Fibroblast of skin of right quadriceps (primary cell): ENCODE data around the gene NUP210L.
A peak's percentile ranks its signal among the peaks of the same experiment; 100 is the strongest.
"Not testable (repeated sequence)": the region's sequence is repeated elsewhere in the genome, so short reads cannot be mapped to it uniquely, and the experiment has no call there.

ENCODE experiments used
- DNase-seq: peaks from one replicate; pipeline ENCODE4 v3.0.0-alpha.2; 2013

Gene NUP210L

DNA sequence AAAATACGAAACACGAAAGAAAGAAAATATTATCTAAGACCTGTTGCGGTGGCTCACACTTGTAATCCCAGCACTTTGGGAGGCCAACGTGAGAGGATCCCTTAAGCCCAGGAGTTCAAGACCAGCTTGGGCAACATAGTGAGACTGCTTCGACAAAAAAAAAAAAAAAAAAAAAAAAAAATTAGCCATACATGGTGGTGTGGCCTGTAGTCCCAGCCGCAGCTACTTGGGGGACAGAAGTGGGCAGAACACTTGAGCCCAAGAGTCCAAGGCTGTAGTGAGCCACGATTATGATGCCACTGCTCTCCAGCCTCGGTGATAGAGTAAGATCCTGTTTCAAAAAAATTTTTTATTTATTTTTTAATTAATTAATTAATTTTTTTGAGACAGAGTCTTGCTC, 167.3 kb downstream of the NUP210L start:
- DNase-seq: no peak

DNA sequence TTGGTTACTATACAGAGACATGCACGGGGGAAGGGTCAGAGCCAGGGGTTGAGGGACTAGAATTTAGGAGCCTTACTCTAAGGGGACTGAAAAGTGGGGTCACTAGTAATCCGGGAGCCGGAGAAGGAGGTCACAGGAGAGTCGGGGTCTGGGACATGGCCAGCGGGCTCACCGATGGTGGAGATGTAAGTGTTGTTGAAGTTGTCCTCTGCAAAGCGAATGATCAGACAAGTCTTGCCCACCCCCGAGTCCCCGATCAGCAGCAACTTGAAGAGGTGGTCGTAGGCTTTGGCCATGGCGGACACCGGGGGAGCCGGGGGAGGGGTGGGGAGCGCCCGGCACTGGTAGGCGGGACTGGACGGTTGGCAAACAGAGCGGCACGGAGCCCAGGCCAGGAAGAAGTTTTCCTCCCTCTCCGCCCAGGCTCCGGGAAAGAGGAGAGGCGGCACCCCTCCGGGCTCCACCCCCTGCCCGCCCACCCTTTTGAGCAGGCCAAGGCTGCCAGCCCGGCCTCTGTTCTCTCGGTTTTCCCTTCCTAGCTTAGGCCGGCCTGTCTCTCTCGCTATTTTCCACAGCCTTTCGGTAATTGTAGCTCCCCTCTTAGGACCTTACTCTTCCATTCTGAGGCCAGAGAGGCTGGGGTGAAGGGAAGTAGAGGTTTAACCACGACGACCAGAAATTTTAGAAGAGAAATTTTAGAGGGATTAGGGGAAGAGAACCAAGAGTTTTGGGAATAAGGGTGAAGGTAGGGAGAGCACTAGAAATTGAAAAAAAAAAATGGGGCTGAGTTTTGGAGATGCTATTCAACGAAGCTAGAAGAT, 168.7 kb downstream of the NUP210L start, which contains the start of gene RAB13:
Gene RAB13 (minus strand): TSS at position 399 of the 821 bp plus-strand sequence. CDS start 103 bp downstream, at position 296.
- DNase-seq: peak; percentile 87

DNA sequence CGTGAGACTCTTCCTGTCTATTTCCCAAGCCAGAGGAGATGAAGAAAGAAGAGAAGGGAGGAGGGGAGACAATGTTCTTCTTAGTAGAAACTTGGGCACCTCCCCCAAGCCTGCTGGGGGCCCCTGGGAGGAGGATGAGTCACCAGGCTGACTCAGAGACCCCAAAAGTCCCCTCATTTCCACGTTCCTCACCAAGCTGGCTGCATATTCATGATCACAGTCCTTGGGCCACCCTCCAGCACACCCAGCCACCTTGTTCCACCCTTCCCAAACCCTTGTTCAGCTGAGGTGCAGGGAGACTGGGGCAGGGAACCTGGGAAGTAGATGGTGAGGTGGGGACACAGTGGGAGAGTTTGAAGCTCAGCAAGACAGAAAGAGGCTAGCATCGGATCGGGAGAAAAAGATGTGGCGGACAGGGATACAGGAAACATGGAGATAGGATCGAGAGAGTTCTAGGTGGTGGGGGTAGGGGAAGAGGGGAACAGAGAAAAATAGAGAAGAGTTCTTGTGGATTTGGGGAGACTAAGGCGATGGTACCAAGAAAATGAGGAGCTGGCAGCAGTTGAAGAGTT, 169.4 kb downstream of the NUP210L start:
- peak; percentile 89 for DNase-seq

DNA sequence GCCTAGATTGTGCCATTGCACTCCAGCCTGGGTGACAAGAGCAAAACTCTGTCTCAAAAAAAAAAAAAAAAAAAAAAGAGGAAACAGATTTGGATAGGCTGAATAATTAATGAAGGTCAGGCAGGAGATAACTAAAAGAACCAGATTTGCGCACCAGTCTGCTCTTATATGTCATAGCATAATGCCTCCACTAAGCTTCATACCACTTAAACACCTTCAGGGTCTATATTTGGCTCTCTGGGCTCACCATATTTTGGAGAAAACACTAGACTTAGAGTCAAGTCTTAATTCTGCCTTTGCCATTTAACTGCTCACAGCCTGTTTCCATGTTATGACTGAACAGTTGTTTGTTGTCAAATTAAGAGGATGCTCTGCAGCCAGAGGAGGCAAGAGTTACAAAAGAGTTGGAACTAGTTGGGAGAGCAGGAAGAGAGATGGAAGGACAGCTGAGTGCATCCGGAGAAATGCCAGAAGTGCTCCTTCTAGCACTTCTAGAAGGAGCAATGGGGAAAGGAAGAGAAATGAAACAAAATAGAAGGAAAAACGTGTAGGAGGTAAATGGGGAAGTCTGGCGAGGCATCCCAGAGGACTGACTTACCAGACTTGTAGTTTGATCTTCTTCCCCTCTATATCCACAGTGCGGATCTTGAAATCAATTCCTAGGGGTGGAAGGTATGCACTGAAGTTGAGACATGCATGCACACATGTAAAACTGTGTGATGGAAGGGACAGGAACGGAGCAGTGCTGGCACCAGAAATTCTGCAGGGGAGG, 170.6 kb downstream of the NUP210L start:
- no peak for DNase-seq

- DNase-seq: not testable (repeated sequence)
Measured at GRCh38 chr1:153981735-153982134, 173.1 kb downstream of the NUP210L start.

DNA sequence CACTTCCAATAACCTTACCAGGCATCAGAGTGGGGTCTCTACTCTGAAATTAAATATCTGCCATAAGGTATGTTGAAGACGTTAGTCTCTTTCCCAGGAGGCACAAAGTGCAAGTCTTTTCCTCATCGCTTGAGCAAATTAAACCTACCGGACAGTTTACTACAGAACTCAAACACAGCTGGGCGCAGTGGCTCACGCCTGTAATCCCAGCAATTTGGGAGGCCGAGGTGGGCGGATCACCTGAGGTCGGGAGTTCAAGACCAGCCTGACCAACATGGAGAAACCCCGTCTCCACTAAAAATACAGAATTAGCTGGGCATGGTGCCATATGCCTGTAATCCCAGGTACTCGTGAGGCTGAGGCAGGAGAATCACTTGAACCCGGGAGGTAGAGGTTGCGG, 175.8 kb downstream of the NUP210L start:
- not testable (repeated sequence) for DNase-seq

GRCh38 chr1:153978274-153978909, 176.5 kb downstream of the NUP210L start:
- no peak for DNase-seq

GRCh38 chr1:153977250-153978240, 177.3 kb downstream of the NUP210L start, which contains the start of gene JTB:
Gene JTB (minus strand): TSS chr1:153977674. CDS start chr1:153977252, 422 bp downstream.
- peak; percentile 78 for DNase-seq

- no peak for DNase-seq
Measured at GRCh38 chr1:153976819-153977249, 178.0 kb downstream of the NUP210L start.

DNA sequence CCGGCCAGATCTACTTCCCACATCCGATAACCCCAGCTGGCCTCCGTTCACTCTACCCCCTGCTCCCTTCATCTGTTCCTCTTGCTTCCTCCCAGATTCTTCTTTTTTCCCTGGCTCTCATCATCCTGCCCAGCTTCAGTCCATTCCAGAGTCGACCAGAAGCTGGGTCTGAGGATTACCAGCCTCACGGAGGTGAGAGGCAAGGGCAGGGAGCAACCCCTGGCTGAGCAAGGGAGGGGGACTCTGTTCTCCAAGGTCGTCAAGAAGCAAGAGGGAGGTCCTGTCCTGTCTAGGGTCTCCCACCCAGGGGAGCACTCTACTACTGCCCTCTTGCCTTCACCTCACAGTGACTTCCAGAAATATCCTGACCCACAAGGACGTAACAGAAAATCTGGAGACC, 181.3 kb downstream of the NUP210L start:
- no peak for DNase-seq

DNA sequence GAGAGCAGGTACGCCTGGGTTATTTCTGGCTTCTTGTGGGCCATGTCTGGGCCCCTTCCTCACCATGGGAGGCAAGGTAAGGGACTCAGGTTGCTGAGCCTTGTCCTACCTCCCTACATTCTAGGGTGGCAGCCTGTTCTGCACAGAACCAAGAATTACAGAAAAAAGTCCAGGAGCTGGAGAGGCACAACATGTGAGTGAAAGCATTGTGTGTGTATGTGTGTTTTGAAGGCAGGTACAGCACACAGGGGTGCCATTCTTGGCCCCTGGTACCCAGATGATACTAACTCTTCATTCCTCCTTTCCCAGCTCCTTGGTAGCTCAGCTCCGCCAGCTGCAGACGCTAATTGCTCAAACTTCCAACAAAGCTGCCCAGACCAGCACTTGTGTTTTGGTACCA, 181.8 kb downstream of the NUP210L start:
- DNase-seq: no peak

- DNase-seq: no peak
Measured at GRCh38 chr1:153970346-153970745, 184.5 kb downstream of the NUP210L start.

- no peak for DNase-seq
Measured at GRCh38 chr1:153968972-153969371, 185.9 kb downstream of the NUP210L start.

- DNase-seq: no peak
Measured at GRCh38 chr1:153968408-153968807, 186.5 kb downstream of the NUP210L start.

DNA sequence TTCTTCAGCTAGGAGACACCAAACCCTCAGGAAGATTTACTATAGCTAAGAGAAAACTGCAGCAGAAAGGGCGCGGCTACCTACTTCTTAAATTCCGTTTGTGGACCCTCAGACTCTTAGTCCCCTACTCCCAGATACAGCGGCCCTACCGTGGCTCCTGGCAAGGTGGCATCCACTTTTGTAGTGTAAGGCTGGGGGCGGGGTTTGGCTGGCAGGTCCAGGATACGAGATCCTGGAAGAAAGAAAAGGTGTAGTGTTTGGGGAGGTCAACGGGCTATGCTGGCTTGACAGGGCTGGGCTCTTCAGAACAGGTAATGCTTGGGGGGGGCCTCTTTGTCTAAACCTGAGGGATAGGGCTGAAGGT, 186.9 kb downstream of the NUP210L start:
- no peak for DNase-seq

DNA sequence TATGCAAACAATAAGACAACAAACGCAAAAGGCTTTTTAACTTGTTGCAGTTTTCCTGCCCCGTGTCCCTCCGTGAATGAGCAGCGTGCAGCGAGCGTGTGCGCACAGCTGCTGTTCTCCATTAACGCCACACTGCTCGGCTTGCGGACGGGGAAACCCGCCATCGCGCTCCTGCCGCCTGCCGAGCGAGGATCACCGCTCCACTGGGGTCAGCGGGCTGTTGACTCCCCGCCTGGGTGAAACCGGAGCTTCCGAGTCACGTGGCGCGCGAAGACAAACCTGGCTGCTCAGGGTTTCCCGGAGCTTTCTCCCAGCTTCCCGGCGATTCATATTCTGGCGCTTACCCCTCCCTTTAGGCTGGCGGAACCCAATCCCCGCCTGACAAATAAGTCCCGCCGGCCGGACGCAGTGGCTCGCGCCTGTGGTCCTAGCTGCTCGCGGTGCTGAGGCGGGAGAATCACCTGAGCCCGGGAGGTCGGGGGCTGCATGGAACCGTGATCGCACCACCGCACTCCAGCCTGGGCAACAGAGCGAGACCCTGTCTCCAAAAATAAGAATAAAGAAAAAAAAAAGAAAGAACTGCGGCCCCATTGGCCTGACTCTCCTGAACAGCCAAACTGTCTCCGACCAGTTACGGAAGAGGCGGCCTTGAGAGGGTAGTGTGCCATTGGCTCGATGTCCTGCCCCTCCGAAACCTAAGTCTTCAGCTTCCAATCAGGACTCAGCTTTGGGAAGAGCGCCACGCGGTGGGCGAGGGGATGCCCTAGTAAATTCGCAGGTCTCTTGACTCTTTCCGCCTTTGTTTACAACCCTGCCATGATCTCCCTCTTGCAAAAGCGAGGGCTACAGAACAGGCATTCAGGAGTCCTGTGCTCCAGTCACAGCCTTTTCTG, 187.5 kb downstream of the NUP210L start, which contains the start of gene CREB3L4:
Gene CREB3L4 (plus strand): TSS at position 796 of the 893 bp plus-strand sequence. CDS start 624 bp downstream, outside the sequence.
- peak; percentile 98 for DNase-seq

DNA sequence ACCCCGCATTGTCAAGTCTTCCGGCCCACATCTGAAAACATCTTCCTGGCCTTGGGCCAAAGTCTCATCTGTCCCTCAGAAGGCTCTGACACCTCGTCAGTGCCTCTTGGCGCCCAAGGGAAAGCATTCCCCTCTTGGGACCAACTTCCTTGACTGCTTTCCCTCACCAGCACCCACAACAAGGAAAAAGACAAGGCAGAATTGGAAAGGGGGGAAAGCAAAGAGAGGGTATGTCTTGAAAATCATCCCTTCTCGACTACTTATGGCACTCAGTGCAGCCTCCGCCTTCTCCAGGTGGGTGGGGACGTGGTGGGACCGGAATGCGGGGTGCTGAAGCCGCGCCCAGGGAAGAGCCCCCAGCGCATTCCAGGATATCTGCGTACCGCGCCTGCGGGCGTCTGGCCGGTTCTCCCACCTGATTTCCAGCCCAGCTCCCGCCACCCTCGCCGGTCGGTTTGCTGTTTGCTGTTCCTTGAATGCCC, 191.0 kb downstream of the NUP210L start:
- DNase-seq: peak; percentile 54

- peak; percentile 96 for DNase-seq
Measured at GRCh38 chr1:153963030-153963849, 191.6 kb downstream of the NUP210L start, which contains the start of gene SLC39A1. Gene SLC39A1 (minus strand): TSS chr1:153963537. CDS start chr1:153962715, 822 bp downstream.
